A549 (cell line): ENCODE data around the gene CCDC71L. TPM values are rescaled to one million over a fixed set of nuclear protein-coding genes. Genes with fewer than 3 reads are reported as not detected.

Source experiments
- ATAC-seq, 2 experiments: fragments of 200-7000 bp in 1 of 2; fragments of >200 bp in 1 of 2; cut with Nextera tagmentation in 1 of 2; cut with Tn5 transposase in 1 of 2; 3 replicates each; pipeline versions ENCODE4 v1.8.0 to v1.9.1; 2018 to 2020; ENCODE audit warnings: mild to moderate bottlenecking in 1 of 2, moderate library complexity in 1 of 2
- CTCF ChIA-PET: fragments of 300-600 bp; sonication (Branson Sonifier 250); formaldehyde crosslinking; extraction: SDS; loops from one replicate; lab custom pipeline; 2021; ENCODE audit warnings: antibody characterized with exemption, inconsistent platforms; lab: Yijun Ruan, JAX
- POLR2A ChIA-PET: fragments of 350-600 bp; formaldehyde crosslinking; extraction: SDS; loops from one replicate; lab custom pipeline; 2021; ENCODE audit warnings: antibody characterized with exemption, inconsistent platforms; lab: Yijun Ruan, JAX
- DNase-seq, 2 experiments: peaks; one replicate each; pipeline versions ENCODE4 v3.0.0 to v3.0.0-alpha.2; 2011 to 2016; ENCODE audit warnings: low read depth in 1 of 2, low spot score in 1 of 2
- FAIRE-seq: peaks from 2 replicates; lab custom pipeline; 2011; peaks lifted over from hg19 to GRCh38; lab: Jason Lieb, UNC
- H3K27ac ChIP-seq, 2 experiments: fragments of >200 bp; sonication (Bioruptor Twin); formaldehyde crosslinking; 3 replicates each; pipeline ENCODE4 v1.5.1; 2016 to 2017
- H3K4me1 ChIP-seq: fragments of >200 bp; sonication (Bioruptor Twin); formaldehyde crosslinking; 3 replicates; pipeline ENCODE4 v1.6.1; 2016
- H3K4me2 ChIP-seq: fragments of >200 bp; sonication (Bioruptor Twin); formaldehyde crosslinking; 3 replicates; pipeline ENCODE4 v1.6.1; 2016
- H3K4me3 ChIP-seq: fragments of >200 bp; sonication (Bioruptor Twin); formaldehyde crosslinking; 3 replicates; pipeline ENCODE4 v1.5.1; 2016
- H3K9me3 ChIP-seq: fragments of >200 bp; sonication (Bioruptor Twin); formaldehyde crosslinking; 3 replicates; pipeline ENCODE4 v1.6.1; 2016
- CBX2 ChIP-seq: fragments of 200-600 bp; sonication (generic); IDR thresholded peaks from 2 replicates; pipeline ENCODE4 v1.6.1; 2016; ENCODE audit warnings: low read depth, mild to moderate bottlenecking, borderline replicate concordance
- CBX8 ChIP-seq: fragments of 200-600 bp; sonication (generic); IDR thresholded peaks from 2 replicates; pipeline ENCODE4 v1.6.1; 2016
- CEBPB ChIP-seq, 2 experiments: fragments of >200 bp in 1 of 2; sonication (Bioruptor Twin) in 1 of 2; formaldehyde crosslinking in 1 of 2; IDR thresholded peaks; 2 replicates each; pipeline ENCODE4 v1.6.1; 2012 to 2016
- CHD2 ChIP-seq: fragments of 150-350 bp; IDR thresholded peaks from 2 replicates; pipeline ENCODE4 v1.6.1; 2014; ENCODE audit warnings: low read length; ENCODE audit not compliant: partially characterized antibody
- CHD4 ChIP-seq: fragments of 200-600 bp; sonication (generic); IDR thresholded peaks from 2 replicates; pipeline ENCODE4 v1.6.1; 2016; ENCODE audit warnings: antibody characterized with exemption, mild to moderate bottlenecking, borderline replicate concordance
- EHF ChIP-seq: fragments of 250-450 bp; sonication (Bioruptor Pico); IDR thresholded peaks from 2 replicates; pipeline ENCODE4 v1.5.0; 2020; ENCODE audit warnings: mild to moderate bottlenecking
- FOSB ChIP-seq: fragments of 250-450 bp; sonication (Bioruptor Pico); IDR thresholded peaks from 2 replicates; pipeline ENCODE4 v1.5.0; 2020; ENCODE audit warnings: mild to moderate bottlenecking, moderate library complexity
- FOSL2 ChIP-seq, 2 experiments: fragments of 450-650 bp in 1 of 2; fragments of >200 bp in 1 of 2; sonication (Bioruptor Twin) in 1 of 2; formaldehyde crosslinking; IDR thresholded peaks; 2 replicates each; pipeline versions ENCODE4 v1.5.0 to v1.6.1; 2016 to 2020; ENCODE audit warnings: mild to moderate bottlenecking in 1 of 2, moderate library complexity in 1 of 2
- FOXS1 ChIP-seq: fragments of 250-450 bp; sonication (Bioruptor Pico); IDR thresholded peaks from 2 replicates; pipeline ENCODE4 v1.5.0; 2020; ENCODE audit warnings: mild to moderate bottlenecking, moderate library complexity
- HDAC2 ChIP-seq: fragments of 200-600 bp; sonication (generic); IDR thresholded peaks from 2 replicates; pipeline ENCODE4 v1.6.1; 2016
- HEYL ChIP-seq: fragments of 250-450 bp; sonication (Bioruptor Pico); IDR thresholded peaks from 2 replicates; pipeline ENCODE4 v1.8.0; 2021; ENCODE audit warnings: mild to moderate bottlenecking, moderate library complexity
- HOXB13 ChIP-seq: fragments of 250-450 bp; sonication (Bioruptor Pico); IDR thresholded peaks from 2 replicates; pipeline ENCODE4 v1.5.0; 2020; ENCODE audit warnings: low read depth, mild to moderate bottlenecking, moderate library complexity
- HOXB5 ChIP-seq: fragments of 250-450 bp; sonication (Bioruptor Pico); IDR thresholded peaks from 2 replicates; pipeline ENCODE4 v1.5.0; 2020; ENCODE audit warnings: mild to moderate bottlenecking, moderate library complexity
- JUNB ChIP-seq: fragments of >200 bp; sonication (Bioruptor Twin); formaldehyde crosslinking; IDR thresholded peaks from 2 replicates; pipeline ENCODE4 v1.6.1; 2016
- KDM1A ChIP-seq: fragments of 200-600 bp; sonication (generic); IDR thresholded peaks from 2 replicates; pipeline ENCODE4 v1.6.1; 2016; ENCODE audit warnings: low read depth, mild to moderate bottlenecking
- KDM5A ChIP-seq: fragments of 200-600 bp; sonication (generic); IDR thresholded peaks from 2 replicates; pipeline ENCODE4 v1.6.1; 2016; ENCODE audit warnings: antibody characterized with exemption, mild to moderate bottlenecking
- MAZ ChIP-seq: fragments of 150-350 bp; IDR thresholded peaks from 2 replicates; pipeline ENCODE4 v1.6.1; 2014; ENCODE audit warnings: antibody characterized with exemption, low read depth, low read length, borderline replicate concordance
- MYC ChIP-seq: IDR thresholded peaks from 2 replicates; pipeline ENCODE4 v1.6.1; 2012; ENCODE audit warnings: mild to moderate bottlenecking, inconsistent platforms, low read length, improper control_type of control experiment, borderline replicate concordance
- NFE2L2 ChIP-seq: fragments of 150-350 bp; conservative IDR thresholded peaks from 2 replicates; pipeline ENCODE4 v1.6.1; 2014; ENCODE audit warnings: low read length
- NPAS2 ChIP-seq: fragments of 250-450 bp; sonication (Bioruptor Pico); IDR thresholded peaks from 2 replicates; pipeline ENCODE4 v1.8.0; 2022; ENCODE audit warnings: mild to moderate bottlenecking, moderate library complexity, borderline replicate concordance
- NR3C1 ChIP-seq: fragments of >200 bp; sonication (Bioruptor Twin); formaldehyde crosslinking; IDR thresholded peaks from 3 replicates; pipeline ENCODE4 v1.6.1; 2017
- PHF8 ChIP-seq: fragments of 200-600 bp; sonication (generic); IDR thresholded peaks from 2 replicates; pipeline ENCODE4 v1.6.1; 2016; ENCODE audit warnings: low read depth, mild to moderate bottlenecking, antibody characterized with exemption, moderate library complexity, borderline replicate concordance
- RAD21 ChIP-seq, 2 experiments: fragments of >200 bp in 1 of 2; sonication (Bioruptor Twin) in 1 of 2; formaldehyde crosslinking in 1 of 2; IDR thresholded peaks in 1 of 2; conservative IDR thresholded peaks in 1 of 2; 2 replicates in 1 of 2; 3 replicates in 1 of 2; pipeline ENCODE4 v1.6.1; 2012 to 2018; ENCODE audit warnings: inconsistent platforms in 1 of 2
- RFX5 ChIP-seq: fragments of 450-650 bp; IDR thresholded peaks from 2 replicates; pipeline ENCODE4 v1.7.1; 2014; ENCODE audit warnings: antibody characterized with exemption, mild to moderate bottlenecking, moderate library complexity
- SMC3 ChIP-seq: fragments of >200 bp; sonication (Bioruptor Twin); formaldehyde crosslinking; IDR thresholded peaks from 3 replicates; pipeline ENCODE4 v1.6.1; 2018; ENCODE audit warnings: inconsistent platforms
- SREBF2 ChIP-seq: fragments of 450-650 bp; IDR thresholded peaks from 2 replicates; pipeline ENCODE4 v1.6.1; 2014; ENCODE audit warnings: mild to moderate bottlenecking, moderate library complexity
- ZC3H11A ChIP-seq: fragments of 450-650 bp; IDR thresholded peaks from 2 replicates; pipeline ENCODE4 v1.6.1; 2014; ENCODE audit warnings: antibody characterized with exemption, mild to moderate bottlenecking
- ZFP36 ChIP-seq: fragments of 450-650 bp; IDR thresholded peaks from 2 replicates; pipeline ENCODE4 v1.6.1; 2014; ENCODE audit warnings: borderline replicate concordance; ENCODE audit not compliant: partially characterized antibody
- ZNF302 ChIP-seq: fragments of 250-450 bp; sonication (Bioruptor Pico); IDR thresholded peaks from 2 replicates; pipeline ENCODE4 v1.9.0; 2021; ENCODE audit warnings: inconsistent platforms, mild to moderate bottlenecking, moderate library complexity
- ZSCAN20 ChIP-seq: fragments of 250-450 bp; sonication (Bioruptor Pico); IDR thresholded peaks from 2 replicates; pipeline ENCODE4 v1.8.0; 2022; ENCODE audit warnings: mild to moderate bottlenecking, moderate library complexity
- WGBS: methylation state at CpG from one replicate; pipeline ENCODE4 v1.1.6; 2017; ENCODE audit errors: missing lambda C conversion rate; 5-methylcytosine and 5-hydroxymethylcytosine counted together
- polyA plus RNA-seq, 4 experiments: library from polyadenylated mRNA; depleted of rRNA in 3 of 4; stranded (reverse); fragments of >200 nt; fragmentation: RNase III in 1 of 4; extraction: RNeasy Plus Mini Kit Qiagen cat#74134 plus additional on column Dnase treatment in 1 of 4; gene quantifications; 2 replicates in 3 of 4; 3 replicates in 1 of 4; pipeline ENCODE4 v1.2.3, GENCODE V29; 2011 to 2017
- TF ChIP-seq, protein P1 (sequence below): fragments of 250-450 bp; sonication (Bioruptor Pico); IDR thresholded peaks from 2 replicates; pipeline ENCODE4 v1.5.0; 2020; ENCODE audit warnings: low read depth, mild to moderate bottlenecking, moderate library complexity
- TF ChIP-seq, protein P2 (sequence below): IDR thresholded peaks from 2 replicates; pipeline ENCODE4 v1.6.1; 2012; ENCODE audit warnings: low read depth, borderline replicate concordance
- TF ChIP-seq, protein P3 (sequence below): fragments of >200 bp; sonication (Bioruptor Twin); formaldehyde crosslinking; IDR thresholded peaks from 2 replicates; pipeline ENCODE4 v1.6.1; 2016
- TF ChIP-seq, protein P4 (sequence below): fragments of 450-650 bp; IDR thresholded peaks from 2 replicates; pipeline ENCODE4 v1.6.1; 2014; ENCODE audit warnings: antibody characterized with exemption

Gene CCDC71L
- polyA plus RNA-seq, 2 of the 4 experiments (the other 2 are of a cell fraction), result 9.1 to 11.4 TPM

DNA sequence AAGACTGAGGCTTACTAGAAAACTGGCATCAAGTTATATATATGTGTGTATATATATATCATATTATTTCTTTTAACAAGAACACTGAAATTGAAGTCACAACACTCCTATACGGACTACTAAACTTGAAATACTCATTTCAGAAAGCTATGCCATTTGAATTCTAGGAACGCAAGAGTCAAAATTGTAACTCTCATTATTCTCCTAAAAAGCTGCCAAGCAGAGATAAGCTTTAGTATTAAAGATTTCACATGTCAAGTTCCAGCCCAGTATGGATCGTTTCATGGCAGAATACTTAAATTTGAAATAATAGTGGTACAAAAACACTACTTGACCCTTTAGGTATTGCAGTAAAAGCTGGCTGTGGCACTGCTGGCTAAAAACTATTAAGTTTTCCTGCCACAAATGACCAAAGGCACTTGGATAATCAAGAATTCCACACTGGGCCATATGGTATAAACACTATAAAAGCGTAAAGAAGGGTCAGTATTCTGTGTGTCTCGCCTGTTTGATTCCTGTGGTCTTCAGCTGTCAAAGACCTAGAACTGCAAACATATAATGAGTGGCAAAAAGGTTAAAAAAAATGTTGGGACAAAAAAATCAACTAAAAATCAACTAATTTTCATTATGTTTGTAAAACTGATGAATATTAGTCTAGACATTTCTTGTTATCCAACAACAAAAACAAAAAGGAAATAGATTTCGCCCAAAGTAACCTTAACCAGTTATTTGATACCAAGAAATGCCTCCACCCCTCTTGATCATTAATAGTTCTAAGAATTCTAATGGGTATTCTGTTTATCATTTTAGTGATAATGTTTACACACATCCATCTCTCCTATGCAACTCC is 2.4 kb downstream of the CCDC71L start:
- CTCF ChIA-PET, result interaction anchor here (0.6 to 7.3 kb wide), 23 partner anchors 8 to 481 kb away, joined by 3 to 60 read pairs (median 7); no protein-coding TSS in a partner anchor
- peaks cover 9% of the 10 kb centered on the region; the same call in 2 of the 3 replicates for H3K4me1 ChIP-seq
- 89% methylated on average over 6 of the region's 6 CpGs for WGBS
- H3K9me3 ChIP-seq, result no peaks in the 10 kb centered on the region
- TF ChIP-seq FOSB (no peak), CBX2 (no peak), RFX5 (no peak), FOXS1 (CRISPR knock-in tag) (no peak), SREBF2 (no peak), HOXB13 (CRISPR knock-in tag) (no peak), RAD21 (conservative IDR thresholded peaks at IDR 0.05 in 1 of 2, IDR thresholded peaks at IDR 0.05 in 1 of 2) (no peak), CHD2 (no peak), NFE2L2 (no peak), CEBPB (IDR thresholded peaks at IDR 0.05) (no peak), JUNB (no peak), EHF (CRISPR knock-in tag) (no peak), SMC3 (no peak), KDM5A (no peak), HOXB5 (CRISPR knock-in tag) (no peak), MYC (no peak), HEYL (CRISPR knock-in tag) (no peak)
- TF ChIP-seq, protein P1, sequence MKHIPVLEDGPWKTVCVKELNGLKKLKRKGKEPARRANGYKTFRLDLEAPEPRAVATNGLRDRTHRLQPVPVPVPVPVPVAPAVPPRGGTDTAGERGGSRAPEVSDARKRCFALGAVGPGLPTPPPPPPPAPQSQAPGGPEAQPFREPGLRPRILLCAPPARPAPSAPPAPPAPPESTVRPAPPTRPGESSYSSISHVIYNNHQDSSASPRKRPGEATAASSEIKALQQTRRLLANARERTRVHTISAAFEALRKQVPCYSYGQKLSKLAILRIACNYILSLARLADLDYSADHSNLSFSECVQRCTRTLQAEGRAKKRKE (CRISPR knock-in tag), result no peak
- TF ChIP-seq, protein P2, sequence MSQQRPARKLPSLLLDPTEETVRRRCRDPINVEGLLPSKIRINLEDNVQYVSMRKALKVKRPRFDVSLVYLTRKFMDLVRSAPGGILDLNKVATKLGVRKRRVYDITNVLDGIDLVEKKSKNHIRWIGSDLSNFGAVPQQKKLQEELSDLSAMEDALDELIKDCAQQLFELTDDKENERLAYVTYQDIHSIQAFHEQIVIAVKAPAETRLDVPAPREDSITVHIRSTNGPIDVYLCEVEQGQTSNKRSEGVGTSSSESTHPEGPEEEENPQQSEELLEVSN, result no peak
- TF ChIP-seq, protein P3, sequence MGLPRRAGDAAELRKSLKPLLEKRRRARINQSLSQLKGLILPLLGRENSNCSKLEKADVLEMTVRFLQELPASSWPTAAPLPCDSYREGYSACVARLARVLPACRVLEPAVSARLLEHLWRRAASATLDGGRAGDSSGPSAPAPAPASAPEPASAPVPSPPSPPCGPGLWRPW, result no peak
- POLR2A ChIA-PET, result interaction anchor here (0.7 to 1.5 kb wide), 2 partner anchors 21 to 116 kb away, joined by 3 read pairs; no protein-coding TSS in a partner anchor
- no peak for ATAC-seq
- H3K4me2 ChIP-seq, result peak overlapping the region; percentile 86
- no peak for DNase-seq
- peak overlapping the region; percentile 88; the same call in 1 of the 3 replicates for H3K4me3 ChIP-seq
- no peak overlapping the region for H3K27ac ChIP-seq
- FAIRE-seq, result no peak

DNA sequence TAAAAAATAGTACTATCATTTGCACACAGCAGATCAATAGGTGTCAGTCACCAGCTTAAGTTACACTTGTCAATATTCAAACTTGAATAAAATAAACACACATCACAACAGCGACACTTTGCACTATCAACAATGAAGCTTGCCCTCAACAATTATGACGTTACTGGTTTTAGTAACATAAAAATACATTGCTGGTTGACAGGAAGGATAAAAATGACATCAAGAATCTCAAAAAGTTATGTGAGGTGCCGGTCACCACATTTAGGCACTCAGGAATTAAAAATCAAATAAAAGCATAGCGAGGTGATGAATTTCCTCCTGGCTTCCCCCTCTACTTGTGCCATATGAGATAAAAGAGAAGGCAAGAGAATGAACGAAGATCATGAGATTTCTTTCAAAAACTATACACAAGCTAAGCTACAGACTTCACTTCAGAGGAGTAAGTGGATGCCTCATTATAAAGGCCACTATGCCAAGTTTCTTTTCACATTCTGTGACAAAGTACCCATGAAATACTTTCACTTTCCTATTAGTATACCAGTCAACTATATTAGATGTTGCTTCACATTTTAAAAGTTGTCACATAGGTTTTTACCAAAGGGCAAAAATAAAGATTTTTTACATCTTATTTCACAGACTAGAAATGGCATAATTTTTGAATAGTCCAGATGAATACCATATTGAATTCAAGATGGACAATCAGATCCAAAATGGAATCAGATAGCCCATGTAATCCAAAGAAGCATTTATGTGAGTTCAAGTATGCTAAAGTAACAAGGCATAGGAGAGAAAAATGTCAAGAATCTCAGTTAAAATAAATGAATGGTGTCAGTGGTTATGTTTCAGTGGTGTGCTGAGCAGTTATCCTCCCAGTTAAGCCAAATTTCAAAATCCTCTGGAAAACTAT is 3.6 kb downstream of the CCDC71L start:
- FAIRE-seq, result no peak
- no peak overlapping the region for H3K4me3 ChIP-seq

More for the DNA sequence above, 3.6 kb downstream of the CCDC71L start:
- peaks cover 9% of the 10 kb centered on the region; the same call in 2 of the 3 replicates for H3K4me1 ChIP-seq
- ChIA-PET POLR2A (no interaction called here), CTCF (interaction anchor here (0.6 to 7.3 kb wide), 10 partner anchors 15 to 481 kb away, joined by 3 to 60 read pairs (median 4); no protein-coding TSS in a partner anchor)
- H3K9me3 ChIP-seq, result no peaks in the 10 kb centered on the region
- no peak for TF ChIP-seq ZSCAN20 (CRISPR knock-in tag)
- no peak for TF ChIP-seq KDM1A
- no peak for TF ChIP-seq FOSL2 (IDR thresholded peaks at IDR 0.05)
- TF ChIP-seq FOSL2 (CRISPR knock-in tag; IDR thresholded peaks at IDR 0.05), result no peak
- no peak for TF ChIP-seq NPAS2 (CRISPR knock-in tag)
- TF ChIP-seq RAD21 (conservative IDR thresholded peaks at IDR 0.05 in 1 of 2, IDR thresholded peaks at IDR 0.05 in 1 of 2), result no peak
- no peak for TF ChIP-seq CBX2
- no peak for TF ChIP-seq HDAC2
- no peak for TF ChIP-seq MAZ
- TF ChIP-seq SREBF2, result no peak
- TF ChIP-seq ZNF302, result no peak
- no peak for TF ChIP-seq CHD4
- no peak for TF ChIP-seq NR3C1
- no peak for TF ChIP-seq CBX8
- TF ChIP-seq PHF8, result no peak
- TF ChIP-seq, protein P4, sequence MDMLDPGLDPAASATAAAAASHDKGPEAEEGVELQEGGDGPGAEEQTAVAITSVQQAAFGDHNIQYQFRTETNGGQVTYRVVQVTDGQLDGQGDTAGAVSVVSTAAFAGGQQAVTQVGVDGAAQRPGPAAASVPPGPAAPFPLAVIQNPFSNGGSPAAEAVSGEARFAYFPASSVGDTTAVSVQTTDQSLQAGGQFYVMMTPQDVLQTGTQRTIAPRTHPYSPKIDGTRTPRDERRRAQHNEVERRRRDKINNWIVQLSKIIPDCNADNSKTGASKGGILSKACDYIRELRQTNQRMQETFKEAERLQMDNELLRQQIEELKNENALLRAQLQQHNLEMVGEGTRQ, result no peak
- no peak for TF ChIP-seq ZFP36
- no peak for TF ChIP-seq ZC3H11A
- TF ChIP-seq KDM5A, result no peak
- no peak overlapping the region for H3K4me2 ChIP-seq
- DNase-seq, result no peak
- H3K27ac ChIP-seq, result no peak overlapping the region
- 78% methylated on average over 5 of the region's 5 CpGs for WGBS
- no peak for ATAC-seq
